Kidney glomerular epithelial cell (primary cell): ENCODE results near the gene ZYX.
"Not testable (repeated sequence)": the region's sequence is repeated elsewhere in the genome, so short reads cannot be mapped to it uniquely, and the experiment has no call there.

ENCODE experiments used
- DNase-seq: peaks from one replicate; lab custom pipeline; 2025; lab: John Stamatoyannopoulos, UW

Gene ZYX

DNA sequence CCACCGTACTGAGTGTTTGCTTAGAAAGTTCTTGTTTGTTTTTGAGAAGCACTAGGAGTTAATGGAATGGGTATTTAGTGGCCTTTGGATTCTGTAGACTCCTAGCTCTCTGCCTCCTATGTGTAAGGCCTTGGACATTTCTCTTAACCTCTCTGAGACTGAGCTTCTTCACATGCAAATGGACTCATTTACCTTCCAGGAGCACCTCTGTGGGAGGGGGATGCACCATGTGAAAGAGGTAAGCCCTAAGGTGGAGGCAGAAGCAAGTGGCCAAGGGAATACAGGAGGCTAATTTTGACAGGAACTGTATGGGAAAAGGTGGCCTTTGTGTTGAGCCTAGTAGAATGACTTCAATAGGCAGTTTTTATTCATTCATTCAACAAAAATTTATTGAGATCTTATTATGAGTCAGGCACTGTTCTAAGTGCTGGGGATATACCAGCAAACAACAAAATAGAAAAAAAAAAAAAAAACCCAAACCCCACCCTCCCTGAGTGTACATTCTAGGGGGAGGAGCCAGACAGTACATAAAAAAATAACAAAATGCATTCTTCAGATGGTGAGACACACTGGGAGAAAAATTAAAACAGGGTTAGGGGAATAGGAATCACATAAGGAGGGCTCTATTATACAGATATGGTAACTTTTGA is 36.7 kb downstream of the ZYX start:
- DNase-seq: no peak

DNA sequence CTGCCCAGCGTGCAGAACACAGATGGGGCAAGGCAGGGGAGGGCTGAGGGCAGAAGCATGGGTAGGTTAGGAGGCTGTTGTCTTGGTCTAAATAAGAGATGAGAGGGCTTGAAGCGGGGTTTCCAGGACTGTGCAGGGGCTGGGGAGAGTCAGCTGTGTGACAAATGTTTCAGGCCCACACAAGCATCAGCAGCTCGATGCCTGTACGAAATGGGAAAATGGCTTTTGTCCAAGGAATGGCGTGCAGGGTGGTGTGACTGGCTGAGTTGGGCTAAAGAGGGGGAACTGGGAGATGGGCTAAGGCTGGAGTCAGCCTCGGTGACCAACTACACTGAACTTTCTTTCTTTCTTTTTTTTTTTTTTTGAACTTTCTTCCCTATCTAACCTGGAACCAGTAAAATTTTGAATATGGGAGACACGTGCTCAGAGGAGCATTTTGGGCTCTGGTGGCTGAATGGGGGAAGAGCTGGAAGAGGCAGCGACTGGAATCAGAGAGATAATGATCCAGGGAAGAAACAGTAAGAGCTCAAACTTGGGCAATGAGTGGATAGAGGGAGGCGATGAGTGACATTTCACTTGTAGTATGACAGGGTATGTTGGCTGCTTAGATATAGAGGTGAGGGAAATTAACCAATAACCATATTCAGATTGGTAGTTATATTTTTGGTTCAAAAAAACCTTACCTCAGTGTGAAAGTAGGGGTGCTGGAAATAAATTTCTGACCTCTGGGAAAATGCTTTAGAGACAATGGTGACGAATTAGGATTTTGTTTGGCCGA is 37.7 kb downstream of the ZYX start:
- DNase-seq: no peak

DNA sequence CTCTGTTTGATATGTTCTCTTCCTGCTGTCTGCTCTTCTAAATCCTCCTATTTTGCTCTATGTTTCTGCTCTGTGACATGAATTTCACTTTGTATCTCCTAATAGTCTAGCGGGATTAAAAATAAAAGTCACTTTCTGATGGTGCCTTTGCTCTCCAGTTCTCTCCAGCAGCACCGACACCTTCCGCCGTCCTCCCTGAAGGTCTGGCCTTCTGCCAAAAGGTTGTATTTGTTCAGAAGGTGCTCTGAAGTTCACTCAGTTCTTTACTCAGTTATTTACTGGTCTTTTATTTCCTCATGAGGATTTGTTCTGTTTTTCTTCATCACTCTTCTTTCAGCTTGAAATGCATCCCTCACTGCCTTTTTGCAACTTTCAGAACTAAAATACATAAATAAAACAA is 38.7 kb downstream of the ZYX start:
- DNase-seq: no peak

DNA sequence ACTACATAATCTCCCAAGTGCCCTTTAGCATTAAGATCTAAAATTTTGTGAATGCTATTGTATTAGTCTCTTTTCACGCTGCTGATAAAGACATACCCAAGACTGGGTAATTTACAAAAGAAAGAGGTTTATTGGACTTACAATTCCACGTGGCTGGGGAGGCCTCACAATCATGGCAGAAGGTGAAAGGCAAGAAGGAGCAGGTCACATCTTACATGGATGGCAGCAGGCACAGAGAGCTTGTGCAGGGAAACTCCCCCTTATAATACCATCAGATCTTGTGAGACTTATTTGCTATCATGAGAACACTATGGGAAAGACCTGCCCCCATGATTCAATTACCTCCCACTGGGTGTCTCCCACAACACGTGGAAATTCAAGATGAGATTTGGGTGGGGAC is 39.5 kb downstream of the ZYX start:
- not testable (repeated sequence) for DNase-seq

DNA sequence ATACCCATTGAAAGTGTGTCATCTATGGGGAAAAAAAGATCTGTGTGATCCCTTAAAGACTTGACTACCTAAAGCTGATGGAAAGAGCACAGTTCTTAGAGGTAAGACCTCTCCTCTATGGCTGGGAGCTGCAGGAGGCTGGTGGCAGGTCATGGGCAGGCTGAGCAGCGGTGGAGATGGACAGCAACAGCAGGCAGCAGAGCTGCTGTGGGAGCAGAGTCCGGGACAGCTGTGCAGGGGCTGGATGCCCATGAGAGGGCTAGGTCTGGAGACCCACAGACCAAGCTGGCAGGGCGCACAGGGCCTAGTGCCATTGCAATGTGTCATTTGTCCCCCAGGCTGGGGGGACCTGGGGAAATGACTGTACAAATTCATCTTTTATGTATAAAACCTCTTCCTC is 40.9 kb downstream of the ZYX start:
- DNase-seq: no peak

- not testable (repeated sequence) for DNase-seq
Observed at GRCh38 chr7:143424476-143424875, 43.3 kb downstream of the ZYX start.

- DNase-seq: no peak
Observed at GRCh38 chr7:143426479-143427142, 45.5 kb downstream of the ZYX start.

- no peak for DNase-seq
Observed at GRCh38 chr7:143429770-143430698, 48.9 kb downstream of the ZYX start.

GRCh38 chr7:143431109-143431508 is 50.0 kb downstream of the ZYX start:
- no peak for DNase-seq

DNA sequence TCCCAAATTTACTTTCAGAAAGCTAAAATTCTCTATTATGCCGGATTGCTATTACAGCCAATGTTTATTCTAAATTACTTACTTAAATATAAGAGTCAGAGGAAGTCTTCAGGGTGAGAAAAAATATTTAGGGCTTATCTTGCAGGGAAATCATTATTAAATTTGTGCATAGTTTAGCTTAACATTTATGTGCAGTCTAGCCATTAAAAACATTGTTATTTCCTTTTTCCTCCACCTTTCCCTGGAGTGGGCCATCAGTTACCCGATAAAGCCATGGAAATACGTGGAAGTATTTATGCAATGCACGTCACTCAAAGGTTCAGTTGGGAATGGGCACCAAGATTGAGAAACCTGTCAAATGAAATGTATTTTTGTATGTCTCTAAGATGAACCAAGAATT is 52.6 kb downstream of the ZYX start:
- no peak for DNase-seq

DNA sequence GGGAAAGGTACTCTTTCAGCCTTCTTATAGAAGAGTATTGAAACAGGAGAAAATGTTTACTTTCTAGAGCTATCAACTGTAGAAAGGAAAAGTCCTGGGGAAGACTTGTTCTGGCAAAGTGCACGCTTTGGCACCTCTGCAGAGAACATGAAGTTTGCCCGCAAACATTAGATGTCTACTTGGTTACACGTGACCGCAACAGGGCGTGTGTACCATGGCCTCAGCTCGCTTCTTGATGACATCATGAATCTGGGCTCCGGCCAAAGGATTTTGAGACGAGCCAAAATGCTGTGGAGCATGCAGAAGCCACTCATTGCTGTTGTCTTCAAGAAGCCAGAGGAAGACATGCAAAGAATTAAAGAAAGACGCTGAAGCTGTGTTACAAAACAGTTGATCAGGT is 53.5 kb downstream of the ZYX start:
- no peak for DNase-seq

DNA sequence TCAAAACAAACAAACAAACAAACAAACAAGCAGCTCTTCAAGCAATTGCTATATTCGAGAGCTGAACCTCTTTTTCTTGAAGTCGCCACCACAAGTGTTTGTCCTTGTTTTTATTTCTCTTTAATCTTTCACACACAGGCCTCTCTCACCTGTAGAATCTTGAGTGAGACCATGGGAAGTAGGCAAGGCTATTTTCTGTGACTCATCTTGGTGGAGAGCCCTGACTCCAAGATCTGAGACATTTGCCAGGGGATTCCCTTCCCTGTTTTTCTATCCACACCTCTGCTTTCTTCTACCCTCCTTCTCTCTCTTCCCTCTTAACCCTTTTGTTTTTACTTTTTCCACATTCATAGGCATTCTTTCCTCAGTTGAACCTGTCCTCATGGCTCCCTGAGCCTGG is 54.1 kb downstream of the ZYX start:
- no peak for DNase-seq

- no peak for DNase-seq
Observed at GRCh38 chr7:143436325-143436946, 55.3 kb downstream of the ZYX start.

DNA sequence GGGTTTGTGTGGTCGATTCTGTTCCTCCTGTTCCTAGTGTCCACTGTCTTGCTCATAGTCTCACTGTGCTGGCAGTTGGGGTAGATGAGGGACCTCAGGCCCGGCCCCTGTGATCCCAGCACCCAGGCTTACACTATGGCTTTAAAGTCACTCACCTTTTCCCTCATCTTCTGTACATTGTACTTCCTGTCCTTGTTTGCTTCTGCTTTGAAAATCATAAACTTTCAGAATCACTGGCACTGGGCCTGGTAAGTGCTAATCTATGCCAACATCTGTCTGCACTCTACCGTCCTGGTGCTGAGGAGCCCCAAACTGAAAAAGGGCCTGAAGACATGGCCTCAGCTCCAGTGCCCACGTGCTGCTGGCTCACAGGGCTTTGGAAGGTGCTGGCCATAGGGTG is 56.4 kb downstream of the ZYX start:
- DNase-seq: no peak

GRCh38 chr7:143439866-143440265 is 58.7 kb downstream of the ZYX start:
- no peak for DNase-seq
